HEK293 (cell line): ENCODE measurements around the gene PTGDR2.

Source experiments
- CTCF ChIA-PET: fragments of 350-600 bp; formaldehyde crosslinking; extraction: SDS; loops from one replicate; lab custom pipeline; 2021; ENCODE audit warnings: antibody characterized with exemption; lab: Yijun Ruan, JAX
- POLR2A ChIA-PET: fragments of 300-600 bp; formaldehyde crosslinking; extraction: SDS; loops from one replicate; lab custom pipeline; 2020; ENCODE audit warnings: antibody characterized with exemption, inconsistent platforms; lab: Yijun Ruan, JAX
- H3K27ac ChIP-seq: fragments of 200-500 bp; sonication (Bioruptor generic); 2 replicates; pipeline ENCODE4 v1.5.1; 2014; ENCODE audit warnings: low read depth, low read length, control low read depth, inconsistent platforms; ENCODE audit errors: extremely low read depth
- H3K36me3 ChIP-seq, 2 experiments: fragments of 200-500 bp in 1 of 2; sonication (Bioruptor generic) in 1 of 2; 1 replicate in 1 of 2; 2 replicates in 1 of 2; pipeline ENCODE4 v1.5.1; 2014 to 2017; ENCODE audit warnings: inconsistent platforms in 2 of 2, low read length in 2 of 2; ENCODE audit not compliant: control insufficient read depth in 2 of 2, insufficient read depth in 1 of 2
- H3K4me1 ChIP-seq: fragments of 200-500 bp; sonication (Bioruptor generic); 2 replicates; pipeline ENCODE4 v1.5.1; 2014; ENCODE audit warnings: mild to moderate bottlenecking, low read length, inconsistent platforms; ENCODE audit not compliant: control insufficient read depth, insufficient read depth
- H3K4me3 ChIP-seq: 2 replicates; pipeline ENCODE4 v1.5.1; 2011; ENCODE audit warnings: low read depth, mild to moderate bottlenecking, control low read depth, low read length, moderate library complexity
- H3K9me3 ChIP-seq: fragments of 200-500 bp; sonication (Bioruptor generic); 2 replicates; pipeline ENCODE4 v1.5.1; 2014; ENCODE audit warnings: low read depth, low read length, inconsistent platforms; ENCODE audit not compliant: control insufficient read depth, insufficient read depth
- KLF16 ChIP-seq: fragments of 450-650 bp; formaldehyde crosslinking; IDR thresholded peaks from 2 replicates; pipeline ENCODE4 v1.5.1; 2017; ENCODE audit warnings: missing biosample characterization, missing genetic modification characterization
- KLF8 ChIP-seq: fragments of 450-650 bp; formaldehyde crosslinking; IDR thresholded peaks from 2 replicates; pipeline ENCODE4 v1.5.1; 2016; ENCODE audit warnings: missing biosample characterization, missing genetic modification characterization
- OSR2 ChIP-seq: fragments of 450-650 bp; formaldehyde crosslinking; IDR thresholded peaks from 2 replicates; pipeline ENCODE4 v1.5.1; 2016; ENCODE audit warnings: missing biosample characterization, missing genetic modification characterization
- OVOL3 ChIP-seq: fragments of 450-650 bp; formaldehyde crosslinking; IDR thresholded peaks from 2 replicates; pipeline ENCODE4 v1.5.1; 2016; ENCODE audit warnings: missing biosample characterization, missing genetic modification characterization
- PRDM1 ChIP-seq: fragments of 450-650 bp; formaldehyde crosslinking; IDR thresholded peaks from 2 replicates; pipeline ENCODE4; 2016; ENCODE audit warnings: missing biosample characterization, missing genetic modification characterization
- RBAK ChIP-seq: fragments of 450-650 bp; formaldehyde crosslinking; IDR thresholded peaks from 2 replicates; pipeline ENCODE4 v1.5.1; 2016; ENCODE audit warnings: missing biosample characterization, missing genetic modification characterization
- SP7 ChIP-seq: fragments of 450-650 bp; formaldehyde crosslinking; IDR thresholded peaks from 2 replicates; pipeline ENCODE4 v1.5.1; 2016; ENCODE audit warnings: missing biosample characterization, missing genetic modification characterization
- ZNF248 ChIP-seq: fragments of 450-650 bp; formaldehyde crosslinking; IDR thresholded peaks from 2 replicates; pipeline ENCODE4 v1.5.1; 2017; ENCODE audit warnings: missing biosample characterization, missing genetic modification characterization
- ZNF274 ChIP-seq, 2 experiments: fragments of 200-500 bp in 1 of 2; fragments of 450-650 bp in 1 of 2; sonication (Bioruptor generic) in 1 of 2; formaldehyde crosslinking in 1 of 2; IDR thresholded peaks; 2 replicates each; pipeline versions ENCODE4 v1.5.1 to v1.6.1; 2014 to 2016; ENCODE audit warnings: borderline replicate concordance in 1 of 2, inconsistent platforms in 1 of 2, low read length in 1 of 2, missing biosample characterization in 1 of 2, missing genetic modification characterization in 1 of 2
- ZNF561 ChIP-seq: fragments of 450-650 bp; IDR thresholded peaks from 2 replicates; pipeline ENCODE4 v1.5.1; 2018; ENCODE audit warnings: missing biosample characterization, missing genetic modification characterization, borderline replicate concordance
- ZNF707 ChIP-seq: fragments of 450-650 bp; formaldehyde crosslinking; IDR thresholded peaks from 2 replicates; pipeline ENCODE4 v1.5.1; 2016; ENCODE audit warnings: missing biosample characterization, missing genetic modification characterization
- ZNF791 ChIP-seq: fragments of 450-650 bp; formaldehyde crosslinking; IDR thresholded peaks from 2 replicates; pipeline ENCODE4 v1.5.1; 2016; ENCODE audit warnings: missing biosample characterization, missing genetic modification characterization
- ZNF792 ChIP-seq: fragments of 450-650 bp; formaldehyde crosslinking; IDR thresholded peaks from 2 replicates; pipeline ENCODE4 v1.5.1; 2016; ENCODE audit warnings: missing biosample characterization, missing genetic modification characterization
- ZSCAN30 ChIP-seq: fragments of 450-650 bp; IDR thresholded peaks from 2 replicates; pipeline ENCODE4 v1.5.1; 2018; ENCODE audit warnings: missing biosample characterization, mild to moderate bottlenecking, missing genetic modification characterization, moderate library complexity
- TF ChIP-seq, protein P1 (sequence below): fragments of 450-650 bp; formaldehyde crosslinking; IDR thresholded peaks from 2 replicates; pipeline ENCODE4 v1.5.1; 2017; ENCODE audit warnings: missing biosample characterization, missing genetic modification characterization
- TF ChIP-seq, protein P2 (sequence below): fragments of 450-650 bp; formaldehyde crosslinking; IDR thresholded peaks from 2 replicates; pipeline ENCODE4 v1.5.1; 2017; ENCODE audit warnings: missing biosample characterization, missing genetic modification characterization
- TF ChIP-seq, protein P3 (sequence below): fragments of 450-650 bp; formaldehyde crosslinking; IDR thresholded peaks from 2 replicates; pipeline ENCODE4 v1.5.1; 2016; ENCODE audit warnings: missing biosample characterization, missing genetic modification characterization
- TF ChIP-seq, protein P4 (sequence below): fragments of 450-650 bp; formaldehyde crosslinking; conservative IDR thresholded peaks from 2 replicates; pipeline ENCODE4 v1.5.1; 2016; ENCODE audit warnings: low read depth, missing biosample characterization, missing genetic modification characterization

The PTGDR2 gene

DNA sequence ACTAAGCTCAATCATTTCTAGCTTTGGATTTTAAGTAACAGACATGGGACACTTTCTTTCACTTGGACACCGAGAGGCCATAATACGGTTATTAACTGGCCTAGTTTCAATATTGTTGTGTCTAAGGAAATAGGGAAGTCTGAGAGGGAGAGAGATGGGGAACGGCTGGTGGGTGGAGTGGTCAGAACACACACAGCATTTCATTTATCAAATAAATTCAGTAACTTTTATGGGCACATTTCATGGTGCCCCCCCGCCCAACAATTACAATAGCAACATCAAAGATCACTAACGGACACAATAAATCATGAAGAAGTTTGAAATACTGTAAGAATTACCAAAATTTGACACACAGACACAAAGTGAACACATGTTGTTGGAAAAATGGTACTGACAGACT lies 39.9 kb upstream of the PTGDR2 start:
- H3K4me3 ChIP-seq, result no peak overlapping the region
- no peaks in the 10 kb centered on the region for H3K4me1 ChIP-seq
- POLR2A ChIA-PET, result no interaction called here
- H3K36me3 ChIP-seq, result peaks cover 26 to 98% of the 10 kb centered on the region in 2 experiments
- TF ChIP-seq ZNF707 (tag by site-specific recombination), result no peak
- TF ChIP-seq ZNF274 (IDR thresholded peaks at IDR 0.05; ENCODE audit: low read length), result no peak
- no peak for TF ChIP-seq ZNF274 (tag by site-specific recombination; IDR thresholded peaks at IDR 0.05; ENCODE audit: borderline replicate concordance)
- TF ChIP-seq, protein P1, sequence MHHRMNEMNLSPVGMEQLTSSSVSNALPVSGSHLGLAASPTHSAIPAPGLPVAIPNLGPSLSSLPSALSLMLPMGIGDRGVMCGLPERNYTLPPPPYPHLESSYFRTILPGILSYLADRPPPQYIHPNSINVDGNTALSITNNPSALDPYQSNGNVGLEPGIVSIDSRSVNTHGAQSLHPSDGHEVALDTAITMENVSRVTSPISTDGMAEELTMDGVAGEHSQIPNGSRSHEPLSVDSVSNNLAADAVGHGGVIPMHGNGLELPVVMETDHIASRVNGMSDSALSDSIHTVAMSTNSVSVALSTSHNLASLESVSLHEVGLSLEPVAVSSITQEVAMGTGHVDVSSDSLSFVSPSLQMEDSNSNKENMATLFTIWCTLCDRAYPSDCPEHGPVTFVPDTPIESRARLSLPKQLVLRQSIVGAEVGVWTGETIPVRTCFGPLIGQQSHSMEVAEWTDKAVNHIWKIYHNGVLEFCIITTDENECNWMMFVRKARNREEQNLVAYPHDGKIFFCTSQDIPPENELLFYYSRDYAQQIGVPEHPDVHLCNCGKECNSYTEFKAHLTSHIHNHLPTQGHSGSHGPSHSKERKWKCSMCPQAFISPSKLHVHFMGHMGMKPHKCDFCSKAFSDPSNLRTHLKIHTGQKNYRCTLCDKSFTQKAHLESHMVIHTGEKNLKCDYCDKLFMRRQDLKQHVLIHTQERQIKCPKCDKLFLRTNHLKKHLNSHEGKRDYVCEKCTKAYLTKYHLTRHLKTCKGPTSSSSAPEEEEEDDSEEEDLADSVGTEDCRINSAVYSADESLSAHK, result no peak
- no peak for TF ChIP-seq OVOL3
- no peak for TF ChIP-seq ZNF792 (tag by site-specific recombination)
- TF ChIP-seq ZSCAN30, result no peak
- TF ChIP-seq PRDM1 (tag by site-specific recombination), result no peak
- TF ChIP-seq, protein P2, sequence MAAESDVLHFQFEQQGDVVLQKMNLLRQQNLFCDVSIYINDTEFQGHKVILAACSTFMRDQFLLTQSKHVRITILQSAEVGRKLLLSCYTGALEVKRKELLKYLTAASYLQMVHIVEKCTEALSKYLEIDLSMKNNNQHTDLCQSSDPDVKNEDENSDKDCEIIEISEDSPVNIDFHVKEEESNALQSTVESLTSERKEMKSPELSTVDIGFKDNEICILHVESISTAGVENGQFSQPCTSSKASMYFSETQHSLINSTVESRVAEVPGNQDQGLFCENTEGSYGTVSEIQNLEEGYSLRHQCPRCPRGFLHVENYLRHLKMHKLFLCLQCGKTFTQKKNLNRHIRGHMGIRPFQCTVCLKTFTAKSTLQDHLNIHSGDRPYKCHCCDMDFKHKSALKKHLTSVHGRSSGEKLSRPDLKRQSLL (tag by site-specific recombination), result no peak
- TF ChIP-seq, protein P3, sequence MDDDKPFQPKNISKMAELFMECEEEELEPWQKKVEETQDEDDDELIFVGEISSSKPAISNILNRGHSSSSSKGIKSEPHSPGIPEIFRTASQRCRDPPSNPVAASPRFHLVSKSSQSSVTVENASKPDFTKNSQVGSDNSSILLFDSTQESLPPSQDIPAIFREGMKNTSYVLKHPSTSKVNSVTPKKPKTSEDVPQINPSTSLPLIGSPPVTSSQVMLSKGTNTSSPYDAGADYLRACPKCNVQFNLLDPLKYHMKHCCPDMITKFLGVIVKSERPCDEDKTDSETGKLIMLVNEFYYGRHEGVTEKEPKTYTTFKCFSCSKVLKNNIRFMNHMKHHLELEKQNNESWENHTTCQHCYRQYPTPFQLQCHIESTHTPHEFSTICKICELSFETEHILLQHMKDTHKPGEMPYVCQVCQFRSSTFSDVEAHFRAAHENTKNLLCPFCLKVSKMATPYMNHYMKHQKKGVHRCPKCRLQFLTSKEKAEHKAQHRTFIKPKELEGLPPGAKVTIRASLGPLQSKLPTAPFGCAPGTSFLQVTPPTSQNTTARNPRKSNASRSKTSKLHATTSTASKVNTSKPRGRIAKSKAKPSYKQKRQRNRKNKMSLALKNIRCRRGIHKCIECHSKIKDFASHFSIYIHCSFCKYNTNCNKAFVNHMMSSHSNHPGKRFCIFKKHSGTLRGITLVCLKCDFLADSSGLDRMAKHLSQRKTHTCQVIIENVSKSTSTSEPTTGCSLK, result no peak
- no peak for TF ChIP-seq SP7
- TF ChIP-seq, protein P4, sequence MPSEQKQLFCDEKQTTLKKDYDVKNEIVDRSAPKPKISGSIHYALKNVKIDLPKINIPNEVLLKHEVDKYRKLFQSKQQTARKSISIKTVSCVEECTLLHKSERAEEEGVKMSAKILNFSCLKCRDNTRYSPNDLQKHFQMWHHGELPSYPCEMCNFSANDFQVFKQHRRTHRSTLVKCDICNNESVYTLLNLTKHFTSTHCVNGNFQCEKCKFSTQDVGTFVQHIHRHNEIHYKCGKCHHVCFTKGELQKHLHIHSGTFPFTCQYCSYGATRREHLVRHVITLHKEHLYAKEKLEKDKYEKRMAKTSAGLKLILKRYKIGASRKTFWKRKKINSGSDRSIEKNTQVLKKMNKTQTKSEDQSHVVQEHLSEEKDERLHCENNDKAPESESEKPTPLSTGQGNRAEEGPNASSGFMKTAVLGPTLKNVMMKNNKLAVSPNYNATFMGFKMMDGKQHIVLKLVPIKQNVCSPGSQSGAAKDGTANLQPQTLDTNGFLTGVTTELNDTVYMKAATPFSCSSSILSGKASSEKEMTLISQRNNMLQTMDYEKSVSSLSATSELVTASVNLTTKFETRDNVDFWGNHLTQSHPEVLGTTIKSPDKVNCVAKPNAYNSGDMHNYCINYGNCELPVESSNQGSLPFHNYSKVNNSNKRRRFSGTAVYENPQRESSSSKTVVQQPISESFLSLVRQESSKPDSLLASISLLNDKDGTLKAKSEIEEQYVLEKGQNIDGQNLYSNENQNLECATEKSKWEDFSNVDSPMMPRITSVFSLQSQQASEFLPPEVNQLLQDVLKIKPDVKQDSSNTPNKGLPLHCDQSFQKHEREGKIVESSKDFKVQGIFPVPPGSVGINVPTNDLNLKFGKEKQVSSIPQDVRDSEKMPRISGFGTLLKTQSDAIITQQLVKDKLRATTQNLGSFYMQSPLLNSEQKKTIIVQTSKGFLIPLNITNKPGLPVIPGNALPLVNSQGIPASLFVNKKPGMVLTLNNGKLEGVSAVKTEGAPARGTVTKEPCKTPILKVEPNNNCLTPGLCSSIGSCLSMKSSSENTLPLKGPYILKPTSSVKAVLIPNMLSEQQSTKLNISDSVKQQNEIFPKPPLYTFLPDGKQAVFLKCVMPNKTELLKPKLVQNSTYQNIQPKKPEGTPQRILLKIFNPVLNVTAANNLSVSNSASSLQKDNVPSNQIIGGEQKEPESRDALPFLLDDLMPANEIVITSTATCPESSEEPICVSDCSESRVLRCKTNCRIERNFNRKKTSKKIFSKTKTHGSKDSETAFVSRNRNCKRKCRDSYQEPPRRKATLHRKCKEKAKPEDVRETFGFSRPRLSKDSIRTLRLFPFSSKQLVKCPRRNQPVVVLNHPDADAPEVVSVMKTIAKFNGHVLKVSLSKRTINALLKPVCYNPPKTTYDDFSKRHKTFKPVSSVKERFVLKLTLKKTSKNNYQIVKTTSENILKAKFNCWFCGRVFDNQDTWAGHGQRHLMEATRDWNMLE (tag by site-specific recombination), result no peak
- TF ChIP-seq ZNF561 (tag by site-specific recombination), result no peak
- no peak for TF ChIP-seq KLF16
- TF ChIP-seq OSR2, result no peak
- no peak for TF ChIP-seq ZNF248 (tag by site-specific recombination)
- TF ChIP-seq RBAK (tag by site-specific recombination), result no peak
- no peak for TF ChIP-seq KLF8 (tag by site-specific recombination)
- no peak for TF ChIP-seq ZNF791
- no peaks in the 10 kb centered on the region for H3K9me3 ChIP-seq
- CTCF ChIA-PET, result interaction anchor here (0.6 to 1.2 kb wide), 3 partner anchors 20 to 188 kb away, joined by 3 to 7 read pairs (median 5); no protein-coding TSS in a partner anchor
- no peak overlapping the region for H3K27ac ChIP-seq
